Inflammatory macrophage treated with lipopolysaccharide for 1 hour (primary cell): ENCODE measurements around the gene JAML.

ENCODE experiments used
- DNase-seq, 2 donors: peaks; one replicate each; pipeline ENCODE4 v3.0.0-alpha.2; 2020 to 2022

The JAML gene

GRCh38 chr11:118144301-118145268, 80.2 kb downstream of the JAML start:
- DNase-seq, result no peak
